Activated CD4-positive, alpha-beta T cell treated with anti-CD3 and anti-CD28 coated beads, Interleukin-2, amount 50 U/mL, for 48 hours (primary cell): Measurements from ENCODE around the gene RUFY4.
"Not testable (repeated sequence)": the region's sequence is repeated elsewhere in the genome, so short reads cannot be mapped to it uniquely, and the experiment has no call there.

Experiments used
- DNase-seq, 2 experiments: peaks; one replicate each; pipeline ENCODE4 v3.0.0-alpha.2; 2020

RUFY4 gene

GRCh38 chr2:218089259-218089658 is 20.2 kb downstream of the RUFY4 start:
- no peak for DNase-seq

GRCh38 chr2:218091746-218092145 is 22.7 kb downstream of the RUFY4 start:
- no peak for DNase-seq

GRCh38 chr2:218093879-218094278 is 24.8 kb downstream of the RUFY4 start:
- no peak for DNase-seq

GRCh38 chr2:218095853-218096252 is 26.8 kb downstream of the RUFY4 start:
- DNase-seq = no peak

- DNase-seq = no peak
These were observed 28.9 kb downstream of the RUFY4 start for GRCh38 chr2:218097975-218098374.

- DNase-seq = not testable (repeated sequence)
These were observed 39.8 kb downstream of the RUFY4 start for GRCh38 chr2:218108834-218109233.

- not testable (repeated sequence) for DNase-seq
These were observed 52.7 kb downstream of the RUFY4 start for GRCh38 chr2:218121789-218122188.

- not testable (repeated sequence) for DNase-seq
These were observed 53.2 kb downstream of the RUFY4 start for GRCh38 chr2:218122286-218122685.

- no peak for DNase-seq
These were observed 54.9 kb downstream of the RUFY4 start for GRCh38 chr2:218123986-218124385.

- no peak for DNase-seq
These were observed 56.0 kb downstream of the RUFY4 start for GRCh38 chr2:218125095-218125494.

GRCh38 chr2:218125626-218126080 is 56.6 kb downstream of the RUFY4 start, which contains the start of gene CXCR2:
Gene CXCR2, plus strand, starts transcription at chr2:218126028. Its CDS starts 8,774 bp downstream, at chr2:218134802.
- no peak for DNase-seq

GRCh38 chr2:218127929-218128455 is 58.9 kb downstream of the RUFY4 start:
- no peak for DNase-seq

- DNase-seq = no peak
These were observed 59.9 kb downstream of the RUFY4 start for GRCh38 chr2:218128781-218129457.

GRCh38 chr2:218129458-218130135 is 60.5 kb downstream of the RUFY4 start:
- DNase-seq = no peak

GRCh38 chr2:218130377-218130776 is 61.3 kb downstream of the RUFY4 start:
- DNase-seq = no peak

GRCh38 chr2:218130822-218131221 is 61.8 kb downstream of the RUFY4 start:
- no peak for DNase-seq

GRCh38 chr2:218137514-218137913 is 68.5 kb downstream of the RUFY4 start:
- no peak for DNase-seq

GRCh38 chr2:218138047-218138446 is 69.0 kb downstream of the RUFY4 start:
- DNase-seq = no peak
